Activated CD4-positive, alpha-beta T cell treated with anti-CD3 and anti-CD28 coated beads, Interleukin-2, amount 50 U/mL, for 24 hours (primary cell): Measurements from ENCODE around the gene MPPE1.
"Not testable (repeated sequence)": the region's sequence is repeated elsewhere in the genome, so short reads cannot be mapped to it uniquely, and the experiment has no call there.

Source experiments
- DNase-seq, 2 donors: peaks; one replicate each; pipeline ENCODE4 v3.0.0-alpha.2; 2020; ENCODE audit warnings: low read depth in 1 of 2, low spot score in 1 of 2

Gene MPPE1

GRCh38 chr18:11927497-11927896 is 19.4 kb upstream of the MPPE1 start:
- DNase-seq = no peak

GRCh38 chr18:11925800-11926481 is 17.8 kb upstream of the MPPE1 start:
- DNase-seq = no peak

- DNase-seq = no peak
Measured at GRCh38 chr18:11923450-11923849, 15.3 kb upstream of the MPPE1 start.

- DNase-seq = not testable (repeated sequence)
Measured at GRCh38 chr18:11919522-11919921, 11.4 kb upstream of the MPPE1 start.

GRCh38 chr18:11916880-11917279 is 8.8 kb upstream of the MPPE1 start:
- not testable (repeated sequence) for DNase-seq

- DNase-seq = no peak
Measured at GRCh38 chr18:11909591-11910026, 1.5 kb upstream of the MPPE1 start.

GRCh38 chr18:11909061-11909455 is 941 bp upstream of the MPPE1 start:
- no peak for DNase-seq

GRCh38 chr18:11906926-11907874 is 917 bp downstream of the MPPE1 start:
- no peak for DNase-seq

GRCh38 chr18:11906176-11906575 is 1.9 kb downstream of the MPPE1 start:
- DNase-seq = no peak

GRCh38 chr18:11905613-11906012 is 2.5 kb downstream of the MPPE1 start:
- DNase-seq = no peak

- no peak for DNase-seq
Measured at GRCh38 chr18:11902522-11903292, 5.4 kb downstream of the MPPE1 start.

- no peak for DNase-seq
Measured at GRCh38 chr18:11901826-11902438, 6.2 kb downstream of the MPPE1 start.

GRCh38 chr18:11899063-11899462 is 9.1 kb downstream of the MPPE1 start:
- DNase-seq = no peak

GRCh38 chr18:11897781-11898180 is 10.3 kb downstream of the MPPE1 start:
- DNase-seq = no peak

GRCh38 chr18:11892438-11892837 is 15.7 kb downstream of the MPPE1 start:
- DNase-seq = not testable (repeated sequence)

- DNase-seq = no peak
Measured at GRCh38 chr18:11891737-11892136, 16.4 kb downstream of the MPPE1 start.

- no peak for DNase-seq
Measured at GRCh38 chr18:11889284-11889683, 18.8 kb downstream of the MPPE1 start.

GRCh38 chr18:11888726-11889125 is 19.4 kb downstream of the MPPE1 start:
- no peak for DNase-seq

- DNase-seq = no peak
Measured at GRCh38 chr18:11887328-11888128, 20.6 kb downstream of the MPPE1 start.

GRCh38 chr18:11886577-11887110 is 21.5 kb downstream of the MPPE1 start:
- DNase-seq = no peak
